SK-N-SH treated with all-trans-retinoic acid at 6 μM for 48 hours (cell line): ENCODE measurements around the gene RIMS3.

ENCODE experiments used
- ATAC-seq: fragments of 200-7000 bp; cut with Tn5 transposase; 3 replicates; pipeline ENCODE4 v1.9.1; 2020; ENCODE audit warnings: mild to moderate bottlenecking, moderate library complexity
- ARNTL ChIP-seq: fragments of 450-650 bp; formaldehyde crosslinking; IDR thresholded peaks from 2 replicates; pipeline ENCODE4 v1.5.0; 2020; ENCODE audit warnings: low read depth, mild to moderate bottlenecking, moderate library complexity, borderline replicate concordance
- BACH2 ChIP-seq: fragments of 250-450 bp; sonication (Bioruptor Pico); IDR thresholded peaks from 2 replicates; pipeline ENCODE4 v1.9.0; 2021; ENCODE audit warnings: mild to moderate bottlenecking, borderline replicate concordance
- CREB5 ChIP-seq: fragments of 250-450 bp; sonication (Bioruptor Pico); IDR thresholded peaks from 2 replicates; pipeline ENCODE4 v1.5.1; 2020; ENCODE audit warnings: low read depth, mild to moderate bottlenecking, moderate library complexity
- CSDC2 ChIP-seq: fragments of 250-450 bp; sonication (Bioruptor Pico); IDR thresholded peaks from 2 replicates; pipeline ENCODE4 v1.5.0; 2020; ENCODE audit warnings: mild to moderate bottlenecking, moderate library complexity
- CSRNP3 ChIP-seq: fragments of 250-450 bp; sonication (Bioruptor Pico); IDR thresholded peaks from 2 replicates; pipeline ENCODE4 v1.5.1; 2021; ENCODE audit warnings: mild to moderate bottlenecking, moderate library complexity
- ESRRG ChIP-seq: fragments of 250-450 bp; sonication (Bioruptor Pico); IDR thresholded peaks from 2 replicates; pipeline ENCODE4 v1.6.1; 2021; ENCODE audit warnings: mild to moderate bottlenecking
- GLIS3 ChIP-seq: fragments of 250-450 bp; sonication (Bioruptor Pico); IDR thresholded peaks from 2 replicates; pipeline ENCODE4 v1.5.0; 2020; ENCODE audit warnings: mild to moderate bottlenecking, moderate library complexity
- ISL1 ChIP-seq: fragments of 250-450 bp; sonication (Bioruptor Pico); IDR thresholded peaks from 2 replicates; pipeline ENCODE4 v2.1.2; 2022; ENCODE audit warnings: mild to moderate bottlenecking, moderate library complexity
- OSR1 ChIP-seq: fragments of 250-450 bp; sonication (Bioruptor Pico); IDR thresholded peaks from 2 replicates; pipeline ENCODE4 v1.8.0; 2022; ENCODE audit warnings: moderate library complexity, mild to moderate bottlenecking, inconsistent platforms
- PATZ1 ChIP-seq: fragments of 250-450 bp; sonication (Bioruptor Pico); IDR thresholded peaks from 2 replicates; pipeline ENCODE4 v1.8.0; 2020; ENCODE audit warnings: mild to moderate bottlenecking, moderate library complexity, borderline replicate concordance
- POU6F1 ChIP-seq: fragments of 250-450 bp; sonication (Bioruptor Pico); IDR thresholded peaks from 2 replicates; pipeline ENCODE4 v1.8.0; 2021; ENCODE audit warnings: low read depth, mild to moderate bottlenecking, moderate library complexity, borderline replicate concordance
- PPARA ChIP-seq: fragments of 250-450 bp; sonication (Bioruptor Pico); IDR thresholded peaks from 2 replicates; pipeline ENCODE4 v1.5.0; 2020; ENCODE audit warnings: mild to moderate bottlenecking, borderline replicate concordance
- RARB ChIP-seq: fragments of 250-450 bp; sonication (Bioruptor Pico); IDR thresholded peaks from 2 replicates; pipeline ENCODE4 v1.8.0; 2021; ENCODE audit warnings: mild to moderate bottlenecking, moderate library complexity
- SNAI2 ChIP-seq: fragments of 250-450 bp; sonication (Bioruptor Pico); IDR thresholded peaks from 2 replicates; pipeline ENCODE4 v1.5.0; 2020; ENCODE audit warnings: mild to moderate bottlenecking, moderate library complexity
- TCF4 ChIP-seq: fragments of 250-450 bp; sonication (Bioruptor Pico); IDR thresholded peaks from 2 replicates; pipeline ENCODE4 v1.8.0; 2021; ENCODE audit warnings: mild to moderate bottlenecking, moderate library complexity, borderline replicate concordance
- TOX ChIP-seq: fragments of 250-450 bp; sonication (Bioruptor Pico); IDR thresholded peaks from 2 replicates; pipeline ENCODE4 v1.8.0; 2021; ENCODE audit warnings: mild to moderate bottlenecking, moderate library complexity, borderline replicate concordance
- TSHZ2 ChIP-seq: fragments of 250-450 bp; sonication (Bioruptor Pico); IDR thresholded peaks from 2 replicates; pipeline ENCODE4 v1.5.0; 2020; ENCODE audit warnings: mild to moderate bottlenecking, moderate library complexity
- ZC3H10 ChIP-seq: fragments of 250-450 bp; sonication (Bioruptor Pico); IDR thresholded peaks from 2 replicates; pipeline ENCODE4 v1.5.1; 2021; ENCODE audit warnings: mild to moderate bottlenecking, moderate library complexity
- ZFP3 ChIP-seq: fragments of 250-450 bp; sonication (Bioruptor Pico); IDR thresholded peaks from 2 replicates; pipeline ENCODE4 v1.5.0; 2020; ENCODE audit warnings: mild to moderate bottlenecking, moderate library complexity
- ZFP30 ChIP-seq: fragments of 450-650 bp; formaldehyde crosslinking; IDR thresholded peaks from 2 replicates; pipeline ENCODE4 v1.5.0; 2022; ENCODE audit warnings: mild to moderate bottlenecking, moderate library complexity
- ZNF565 ChIP-seq: fragments of 450-650 bp; formaldehyde crosslinking; conservative IDR thresholded peaks from 2 replicates; pipeline ENCODE4 v1.5.0; 2020; ENCODE audit warnings: low read depth, mild to moderate bottlenecking, moderate library complexity
- ZNF70 ChIP-seq: fragments of 450-650 bp; formaldehyde crosslinking; IDR thresholded peaks from 2 replicates; pipeline ENCODE4 v1.5.0; 2020; ENCODE audit warnings: mild to moderate bottlenecking, moderate library complexity

RIMS3 gene

GRCh38 chr1:40697436-40697835, 32.0 kb upstream of the RIMS3 start (continued):
- no peak for TF ChIP-seq CSRNP3 (CRISPR knock-in tag)
- TF ChIP-seq ZFP3 (CRISPR knock-in tag): no peak
- TF ChIP-seq CSDC2: no peak
- TF ChIP-seq ZC3H10 (CRISPR knock-in tag): no peak
- no peak for TF ChIP-seq SNAI2 (CRISPR knock-in tag)

- no peak for TF ChIP-seq ZFP30 (CRISPR knock-in tag)
- no peak for TF ChIP-seq TSHZ2 (CRISPR knock-in tag)
- no peak for TF ChIP-seq TOX (CRISPR knock-in tag)
- TF ChIP-seq CSDC2: no peak
- no peak for TF ChIP-seq TCF4
- no peak for TF ChIP-seq ZC3H10 (CRISPR knock-in tag)
- no peak for TF ChIP-seq ISL1 (CRISPR knock-in tag)
- TF ChIP-seq, all 23 proteins: peak for 0
- ATAC-seq: no peak
Observed at GRCh38 chr1:40696294-40696693, 30.8 kb upstream of the RIMS3 start.

- no peak for ATAC-seq
- TF ChIP-seq ZC3H10 (CRISPR knock-in tag) (no peak), CSDC2 (no peak), BACH2 (no peak), CREB5 (CRISPR knock-in tag) (no peak), RARB (CRISPR knock-in tag) (no peak), OSR1 (CRISPR knock-in tag) (no peak), GLIS3 (no peak), POU6F1 (CRISPR knock-in tag) (no peak), ZNF565 (CRISPR knock-in tag) (no peak), ZFP30 (CRISPR knock-in tag) (no peak), PATZ1 (CRISPR knock-in tag) (no peak), ZFP3 (CRISPR knock-in tag) (no peak), TCF4 (no peak)
Observed at GRCh38 chr1:40694353-40694874, 28.9 kb upstream of the RIMS3 start.

- ATAC-seq: no peak
- TF ChIP-seq ZC3H10 (CRISPR knock-in tag) (no peak), ZNF70 (CRISPR knock-in tag) (no peak), BACH2 (no peak), ARNTL (CRISPR knock-in tag) (no peak), TCF4 (no peak), TSHZ2 (CRISPR knock-in tag) (no peak), SNAI2 (CRISPR knock-in tag) (no peak), RARB (CRISPR knock-in tag) (no peak), TOX (CRISPR knock-in tag) (no peak), PPARA (CRISPR knock-in tag) (no peak), ISL1 (CRISPR knock-in tag) (no peak), CSRNP3 (CRISPR knock-in tag) (no peak), ESRRG (CRISPR knock-in tag) (no peak), ZFP30 (CRISPR knock-in tag) (no peak), CSDC2 (no peak)
Observed at GRCh38 chr1:40693425-40693824, 27.9 kb upstream of the RIMS3 start.
